PFSK-1 (cell line): ENCODE measurements around the gene FAM24B. TPM values are rescaled to one million over a fixed set of nuclear protein-coding genes. Genes with fewer than 3 reads are reported as not detected.

Experiments
- FOXP2 ChIP-seq: optimal IDR thresholded peaks from 2 replicates; pipeline ENCODE3; 2011; ENCODE audit warnings: borderline replicate concordance, control low read depth, inconsistent platforms; ENCODE audit not compliant: insufficient read depth; ENCODE audit errors: extremely low read length, extremely low read depth
- POLR2AphosphoS5 ChIP-seq: IDR thresholded peaks from 2 replicates; pipeline ENCODE4 v1.6.1; 2012; ENCODE audit warnings: low read depth, mild to moderate bottlenecking, control low read depth, low read length, moderate library complexity
- SIN3A ChIP-seq: IDR thresholded peaks from 2 replicates; pipeline ENCODE4 v1.6.1; 2012; ENCODE audit warnings: mild to moderate bottlenecking, low read length, moderate library complexity, borderline replicate concordance; ENCODE audit not compliant: insufficient read depth
- TAF1 ChIP-seq: IDR thresholded peaks from 2 replicates; pipeline ENCODE4 v1.6.1; 2012; ENCODE audit warnings: low read length, control low read depth, borderline replicate concordance; ENCODE audit not compliant: insufficient read depth
- polyA plus RNA-seq: library from polyadenylated mRNA; unstranded; fragments of >200 nt; gene quantifications from one replicate; pipeline ENCODE4 v1.2.1, GENCODE V29; 2012; ENCODE audit warnings: low read depth, missing spikeins; ENCODE audit not compliant: insufficient read length
- TF ChIP-seq, protein P1 (sequence below), 2 experiments: IDR thresholded peaks; 2 replicates each; pipeline versions ENCODE4 v1.6.1 to v1.8.0; 2011 to 2012; ENCODE audit warnings: low read depth in 2 of 2, low read length in 2 of 2, control low read depth in 1 of 2, inconsistent platforms in 1 of 2, mild to moderate bottlenecking in 1 of 2, moderate library complexity in 1 of 2; ENCODE audit not compliant: insufficient read depth in 1 of 2

The FAM24B gene
- polyA plus RNA-seq = 3.6 TPM

DNA sequence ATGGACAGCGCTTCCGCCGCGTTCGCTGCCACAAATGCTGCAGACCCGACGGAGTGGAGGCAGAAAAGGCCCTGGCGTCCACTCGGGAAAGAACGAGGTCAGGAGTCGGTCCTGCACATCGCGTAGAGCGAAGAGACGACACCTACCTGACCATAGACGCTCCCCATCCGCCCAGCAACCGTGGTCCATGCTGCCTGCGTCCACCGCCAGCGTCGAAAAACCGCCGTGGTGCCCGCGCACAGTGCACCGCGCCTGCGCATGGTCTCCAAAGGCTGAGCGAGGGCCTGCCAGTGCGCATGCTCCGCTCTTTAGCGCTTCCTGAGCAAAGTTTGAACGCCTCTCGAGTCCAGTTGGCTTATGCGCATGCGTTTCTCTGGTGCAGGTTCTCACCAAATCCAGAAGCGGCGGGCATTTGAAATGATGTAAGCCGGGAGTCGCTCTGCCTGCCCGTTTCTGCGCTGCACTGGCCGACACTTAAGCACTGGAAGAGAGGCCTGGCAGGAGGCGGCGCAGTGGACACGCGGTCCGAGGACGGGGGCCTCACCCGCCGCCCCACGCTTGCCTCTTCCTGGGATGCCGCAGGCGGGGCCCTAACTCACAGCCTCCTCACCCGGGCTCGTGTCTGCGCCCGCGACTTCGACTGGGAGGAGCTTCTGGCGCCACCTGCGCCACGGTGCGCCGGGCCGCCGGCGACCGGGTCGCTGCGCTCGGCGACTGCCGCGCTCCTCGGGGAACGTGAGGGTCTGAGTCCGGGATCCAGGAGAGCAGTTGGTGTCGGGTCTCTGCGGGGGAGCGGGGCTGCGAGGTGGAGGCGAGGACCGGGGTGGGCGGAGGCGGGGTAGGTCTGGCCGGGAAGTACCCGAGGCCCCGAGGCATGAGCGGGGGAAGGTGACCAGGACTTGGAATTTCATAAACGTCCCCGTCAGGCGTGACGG lies at the start of gene FAM24B:
TSS of gene FAM24B (minus strand) at position 243 of the 935 bp plus-strand sequence. CDS start 29,066 bp downstream, outside the sequence.
- TF ChIP-seq POLR2AphosphoS5 (peak; percentile 80), TAF1 (0 out of 2 replicates have a peak, but pooled peaks have one; percentile 44), SIN3A (no peak), FOXP2 (peak; percentile 33)
- TF ChIP-seq, protein P1, sequence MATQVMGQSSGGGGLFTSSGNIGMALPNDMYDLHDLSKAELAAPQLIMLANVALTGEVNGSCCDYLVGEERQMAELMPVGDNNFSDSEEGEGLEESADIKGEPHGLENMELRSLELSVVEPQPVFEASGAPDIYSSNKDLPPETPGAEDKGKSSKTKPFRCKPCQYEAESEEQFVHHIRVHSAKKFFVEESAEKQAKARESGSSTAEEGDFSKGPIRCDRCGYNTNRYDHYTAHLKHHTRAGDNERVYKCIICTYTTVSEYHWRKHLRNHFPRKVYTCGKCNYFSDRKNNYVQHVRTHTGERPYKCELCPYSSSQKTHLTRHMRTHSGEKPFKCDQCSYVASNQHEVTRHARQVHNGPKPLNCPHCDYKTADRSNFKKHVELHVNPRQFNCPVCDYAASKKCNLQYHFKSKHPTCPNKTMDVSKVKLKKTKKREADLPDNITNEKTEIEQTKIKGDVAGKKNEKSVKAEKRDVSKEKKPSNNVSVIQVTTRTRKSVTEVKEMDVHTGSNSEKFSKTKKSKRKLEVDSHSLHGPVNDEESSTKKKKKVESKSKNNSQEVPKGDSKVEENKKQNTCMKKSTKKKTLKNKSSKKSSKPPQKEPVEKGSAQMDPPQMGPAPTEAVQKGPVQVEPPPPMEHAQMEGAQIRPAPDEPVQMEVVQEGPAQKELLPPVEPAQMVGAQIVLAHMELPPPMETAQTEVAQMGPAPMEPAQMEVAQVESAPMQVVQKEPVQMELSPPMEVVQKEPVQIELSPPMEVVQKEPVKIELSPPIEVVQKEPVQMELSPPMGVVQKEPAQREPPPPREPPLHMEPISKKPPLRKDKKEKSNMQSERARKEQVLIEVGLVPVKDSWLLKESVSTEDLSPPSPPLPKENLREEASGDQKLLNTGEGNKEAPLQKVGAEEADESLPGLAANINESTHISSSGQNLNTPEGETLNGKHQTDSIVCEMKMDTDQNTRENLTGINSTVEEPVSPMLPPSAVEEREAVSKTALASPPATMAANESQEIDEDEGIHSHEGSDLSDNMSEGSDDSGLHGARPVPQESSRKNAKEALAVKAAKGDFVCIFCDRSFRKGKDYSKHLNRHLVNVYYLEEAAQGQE (IDR thresholded peaks at IDR 0.05; ENCODE audit: insufficient read depth in 1 of 2, low read depth in 2 of 2, low read length in 2 of 2) = 0 out of 4 replicates have a peak, but pooled peaks of 1 of the 2 experiments have one; percentile 48

DNA sequence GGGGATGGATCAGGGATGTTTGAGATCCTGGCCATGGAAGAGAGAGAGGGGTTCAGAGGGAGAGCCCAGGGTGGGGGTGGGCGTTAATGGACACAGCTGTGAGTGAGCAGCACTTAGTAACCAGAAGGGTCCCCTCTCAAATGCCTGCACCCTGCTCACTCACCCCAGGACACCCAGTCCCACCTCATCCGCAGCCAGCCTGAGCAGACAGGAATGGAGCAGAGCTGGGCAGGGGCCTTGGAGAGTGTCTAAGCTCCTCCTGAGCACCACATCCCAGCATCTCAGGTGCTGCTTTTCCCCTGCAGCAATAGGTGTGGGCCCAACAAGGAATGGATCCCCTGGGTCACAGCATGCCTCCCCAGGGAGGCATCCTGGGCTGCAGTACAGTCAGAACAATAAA lies 36.3 kb upstream of the FAM24B start:
- TF ChIP-seq TAF1 (no peak), FOXP2 (no peak), POLR2AphosphoS5 (no peak), SIN3A (no peak)
- TF ChIP-seq, protein P1 (IDR thresholded peaks at IDR 0.05; ENCODE audit: insufficient read depth in 1 of 2, low read depth in 2 of 2, low read length in 2 of 2) = no peak

- TF ChIP-seq SIN3A (peak; percentile 99), TAF1 (no peak)
- TF ChIP-seq, protein P1 (IDR thresholded peaks at IDR 0.05; ENCODE audit: insufficient read depth in 1 of 2, low read depth in 2 of 2, low read length in 2 of 2) = peak; percentile 99 to 100
Observed at GRCh38 chr10:122911889-122912484, 32.6 kb upstream of the FAM24B start.

DNA sequence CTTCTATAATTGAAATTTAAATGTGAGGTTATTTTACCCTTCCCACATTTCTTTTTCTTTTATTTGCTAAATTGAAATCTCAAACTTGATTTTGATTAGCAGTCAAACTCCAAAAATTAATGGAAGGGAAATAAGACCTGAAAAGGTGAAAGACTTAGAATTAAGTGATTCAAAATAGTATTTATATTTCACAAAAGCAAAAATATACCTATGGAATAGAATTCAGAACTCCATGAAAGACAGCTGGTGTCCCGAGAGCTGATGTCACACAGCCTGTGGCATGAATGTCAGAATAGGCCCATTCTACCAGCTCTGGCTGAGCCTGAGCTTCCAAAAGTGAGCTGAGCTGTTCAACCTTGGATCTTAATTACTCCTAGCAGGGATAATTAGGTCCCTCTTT lies 30.9 kb upstream of the FAM24B start, which contains the start of gene FAM24A:
TSS of gene FAM24A (plus strand) at position 301 of the 400 bp plus-strand sequence. CDS start 1,025 bp downstream, outside the sequence.
- no peak for TF ChIP-seq TAF1

DNA sequence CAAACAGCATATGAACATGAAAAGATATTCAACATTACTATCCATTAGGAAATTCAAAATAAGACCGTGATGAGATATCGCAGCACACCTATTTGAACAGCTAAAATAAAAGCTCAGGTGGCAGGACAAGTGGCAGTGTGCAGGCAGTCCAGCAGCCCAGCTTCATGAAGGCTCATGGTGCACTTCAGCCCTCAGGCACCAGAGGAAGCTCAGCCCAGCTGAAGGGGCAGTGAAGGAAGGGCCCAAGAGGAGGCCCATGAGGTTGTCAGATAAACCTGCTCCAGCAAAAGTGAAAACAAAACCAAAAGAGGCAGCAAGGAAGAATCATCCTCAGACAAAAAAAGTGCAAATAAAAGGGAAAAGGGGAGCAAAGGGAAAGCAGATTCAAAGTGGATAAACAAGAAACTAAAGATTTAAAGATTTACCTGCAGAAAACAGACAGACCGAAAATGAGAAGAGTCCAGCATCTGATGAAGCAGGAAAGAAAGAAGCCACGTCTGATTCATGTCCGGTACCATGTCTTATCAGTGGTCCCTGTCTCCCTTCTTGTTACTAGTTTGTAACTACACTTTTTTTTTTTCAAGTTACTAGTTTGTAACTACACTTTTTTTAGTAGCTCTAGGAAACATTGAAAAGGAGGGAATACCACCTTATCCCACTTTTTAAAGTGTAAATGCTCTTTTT lies 15.0 kb upstream of the FAM24B start:
- TF ChIP-seq TAF1 = no peak
- TF ChIP-seq, protein P1 (IDR thresholded peaks at IDR 0.05; ENCODE audit: insufficient read depth in 1 of 2, low read depth in 2 of 2, low read length in 2 of 2) = no peak
- TF ChIP-seq POLR2AphosphoS5 = no peak
- no peak for TF ChIP-seq FOXP2
- TF ChIP-seq SIN3A = no peak
